ENCODE measurements around the gene TMEM43. TPM values are rescaled to one million over a fixed set of nuclear protein-coding genes. Genes with fewer than 3 reads are reported as not detected.

The TMEM43 gene
- polyA plus RNA-seq, 3 donors, result 23.1 to 57.9 (median 37.5) TPM

DNA sequence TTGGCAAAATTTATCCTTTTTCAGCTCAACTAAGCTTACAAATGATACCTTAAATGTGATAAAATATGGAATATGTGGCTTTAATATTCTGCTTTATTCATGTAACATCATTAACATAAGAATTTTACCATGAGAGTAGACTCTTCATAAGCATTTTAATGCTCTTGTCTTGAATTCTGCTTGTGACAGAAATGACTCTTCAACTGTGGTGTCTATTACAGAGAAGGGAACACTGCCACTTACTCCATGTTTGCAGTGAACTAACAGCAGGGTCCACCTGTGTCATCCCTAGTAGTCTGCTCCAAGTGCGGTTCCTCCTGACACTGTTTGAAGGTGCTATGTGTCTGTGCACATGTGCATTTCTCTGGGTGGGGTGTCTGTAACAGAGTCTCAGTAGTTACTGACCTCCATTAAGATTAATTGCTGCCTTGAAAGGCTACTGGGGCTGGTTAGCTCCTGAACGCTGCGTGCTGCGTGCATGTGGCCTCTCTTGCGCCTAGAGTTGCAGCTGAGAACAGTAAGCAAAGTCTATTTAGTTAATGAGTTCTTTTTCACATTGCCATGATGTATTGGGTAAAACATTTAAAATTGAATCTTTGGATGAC, 62.1 kb downstream of the TMEM43 start:
- H3K27ac ChIP-seq (ENCODE audit: low read depth, low read length), result no peak overlapping the region
- 93 to 94% (median 93%) methylated on average over 5 of the region's 5 CpGs for WGBS, 3 donors

DNA sequence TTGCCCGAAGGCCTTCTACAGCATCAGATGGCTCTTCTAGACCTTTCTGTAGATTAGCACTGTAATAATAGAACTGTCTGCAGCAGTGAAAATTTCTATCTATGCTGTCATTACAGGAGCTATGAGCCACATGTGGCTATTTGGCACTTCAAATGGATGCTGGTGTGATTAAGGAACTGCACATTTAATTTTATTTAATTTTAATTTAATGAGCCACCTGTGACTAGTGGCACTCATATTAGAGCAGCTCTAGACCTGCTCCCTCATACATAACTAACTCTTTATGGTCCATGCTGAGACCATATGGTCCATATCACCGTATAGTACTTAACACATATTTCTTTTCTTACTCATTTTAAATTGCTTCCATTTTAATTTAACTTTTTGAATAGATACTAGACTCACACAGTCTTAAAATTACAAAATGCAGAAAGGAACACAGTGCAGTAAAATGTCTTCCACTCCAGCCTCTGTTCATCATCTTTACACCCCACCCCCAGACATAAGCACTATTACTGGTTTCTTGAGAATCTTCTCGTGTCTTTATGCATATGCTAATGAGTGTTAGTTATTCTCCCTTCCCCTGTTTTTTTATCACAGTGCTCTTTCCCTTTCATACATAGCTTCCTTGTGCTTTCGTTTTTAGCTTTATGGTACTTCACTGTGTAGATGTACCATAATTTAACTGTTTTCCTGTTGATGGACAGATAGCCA, 63.3 kb downstream of the TMEM43 start:
- no peak overlapping the region for H3K27ac ChIP-seq (ENCODE audit: low read depth, low read length)
- 71 to 73% (median 72%) methylated on average over 4 of the region's 4 CpGs for WGBS, 3 donors

Other genes with a start within 250 kb of the TMEM43 start
- under 1 TPM in 1 of 3 donors, not detected in 2; 0.01 TPM for gene WNT7A, start 245.0 kb upstream of the TMEM43 start, polyA plus RNA-seq
- 10 to 100 TPM in 2 of 3 donors, 1 to 10 TPM in 1; 9.7 to 16.1 (median 14.7) TPM for gene CHCHD4, start 182 bp upstream of the TMEM43 start, polyA plus RNA-seq
- gene XPC, start 53.5 kb downstream of the TMEM43 start, polyA plus RNA-seq, result 10 to 100 TPM; 14.6 to 16.9 (median 16.8) TPM
- 10 to 100 TPM in 2 of 3 donors, 1 to 10 TPM in 1; 6.3 to 20.7 (median 11.0) TPM for gene LSM3, start 53.8 kb downstream of the TMEM43 start, polyA plus RNA-seq

Measured in adipose tissue (tissue), 3 donors.